Type B pancreatic cell (in vitro differentiated cells): ENCODE data around the gene MAP3K9. TPM values are rescaled to one million over a fixed set of nuclear protein-coding genes. Genes with fewer than 3 reads are reported as not detected.

ENCODE experiments used
- DNase-seq: peaks from one replicate; pipeline ENCODE4 v3.0.0; 2021; ENCODE audit warnings: mixed read lengths; ENCODE audit not compliant: unreplicated experiment; ENCODE audit errors: extremely low spot score
- H3K27ac Mint-ChIP-seq: 2 replicates; pipeline ENCODE4 v1.8.0; 2021; ENCODE audit warnings: mild to moderate bottlenecking, mixed read lengths
- H3K27me3 Mint-ChIP-seq: 2 replicates; pipeline ENCODE4 v1.8.0; 2021; ENCODE audit warnings: mixed read lengths
- H3K36me3 Mint-ChIP-seq: 2 replicates; pipeline ENCODE4 v1.8.0; 2021; ENCODE audit warnings: mixed read lengths
- H3K4me1 Mint-ChIP-seq: one replicate; pipeline ENCODE4 v1.8.0; 2021; ENCODE audit warnings: mixed read lengths; ENCODE audit not compliant: unreplicated experiment
- H3K4me3 Mint-ChIP-seq: 2 replicates; pipeline ENCODE4 v1.8.0; 2021; ENCODE audit warnings: mild to moderate bottlenecking, mixed read lengths
- H3K9me3 Mint-ChIP-seq: 2 replicates; pipeline ENCODE4 v1.8.0; 2021; ENCODE audit warnings: mixed read lengths
- total RNA-seq: library from RNA; stranded (reverse); gene quantifications from 2 replicates; pipeline ENCODE4 v1.2.1, GENCODE V29; 2021; ENCODE audit warnings: low replicate concordance
- TF ChIP-seq, protein P1 (sequence below): fragments of 200-600 bp; sonication (generic); conservative IDR thresholded peaks from 2 replicates; pipeline ENCODE4 v1.5.0; 2021; ENCODE audit warnings: antibody characterized with exemption, mild to moderate bottlenecking

The MAP3K9 gene
- total RNA-seq, 1 donor from 2014 or later: 14.9 TPM

DNA sequence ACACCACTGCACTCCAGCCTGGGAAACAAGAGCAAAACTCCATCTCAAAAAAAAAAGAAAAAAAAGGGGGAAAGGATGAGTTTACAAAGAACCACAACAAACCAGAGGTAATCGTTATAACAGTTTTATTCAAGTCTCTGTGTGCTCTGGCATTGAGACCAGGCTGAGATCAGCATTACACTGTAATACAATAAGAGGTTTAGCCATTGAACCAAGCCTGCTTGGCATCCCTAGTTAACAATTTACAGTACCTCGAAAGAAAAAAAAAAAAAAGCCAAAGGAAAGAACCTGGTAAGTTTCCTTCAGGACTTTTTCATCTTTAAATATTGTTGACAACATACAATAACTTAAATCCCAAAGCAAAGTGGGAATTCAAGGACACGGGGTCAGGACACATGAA lies 86.9 kb downstream of the MAP3K9 start:
- Mint-ChIP-seq H3K9me3 (no peaks in the 10 kb centered on the region), H3K27ac (peak overlapping the region; percentile 70), H3K4me1 (peaks cover 20% of the 10 kb centered on the region), H3K27me3 (no peaks in the 10 kb centered on the region), H3K36me3 (peaks cover 8% of the 10 kb centered on the region), H3K4me3 (no peak overlapping the region)
- TF ChIP-seq, protein P1, sequence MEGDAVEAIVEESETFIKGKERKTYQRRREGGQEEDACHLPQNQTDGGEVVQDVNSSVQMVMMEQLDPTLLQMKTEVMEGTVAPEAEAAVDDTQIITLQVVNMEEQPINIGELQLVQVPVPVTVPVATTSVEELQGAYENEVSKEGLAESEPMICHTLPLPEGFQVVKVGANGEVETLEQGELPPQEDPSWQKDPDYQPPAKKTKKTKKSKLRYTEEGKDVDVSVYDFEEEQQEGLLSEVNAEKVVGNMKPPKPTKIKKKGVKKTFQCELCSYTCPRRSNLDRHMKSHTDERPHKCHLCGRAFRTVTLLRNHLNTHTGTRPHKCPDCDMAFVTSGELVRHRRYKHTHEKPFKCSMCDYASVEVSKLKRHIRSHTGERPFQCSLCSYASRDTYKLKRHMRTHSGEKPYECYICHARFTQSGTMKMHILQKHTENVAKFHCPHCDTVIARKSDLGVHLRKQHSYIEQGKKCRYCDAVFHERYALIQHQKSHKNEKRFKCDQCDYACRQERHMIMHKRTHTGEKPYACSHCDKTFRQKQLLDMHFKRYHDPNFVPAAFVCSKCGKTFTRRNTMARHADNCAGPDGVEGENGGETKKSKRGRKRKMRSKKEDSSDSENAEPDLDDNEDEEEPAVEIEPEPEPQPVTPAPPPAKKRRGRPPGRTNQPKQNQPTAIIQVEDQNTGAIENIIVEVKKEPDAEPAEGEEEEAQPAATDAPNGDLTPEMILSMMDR: no peak
- no peak for DNase-seq

DNA sequence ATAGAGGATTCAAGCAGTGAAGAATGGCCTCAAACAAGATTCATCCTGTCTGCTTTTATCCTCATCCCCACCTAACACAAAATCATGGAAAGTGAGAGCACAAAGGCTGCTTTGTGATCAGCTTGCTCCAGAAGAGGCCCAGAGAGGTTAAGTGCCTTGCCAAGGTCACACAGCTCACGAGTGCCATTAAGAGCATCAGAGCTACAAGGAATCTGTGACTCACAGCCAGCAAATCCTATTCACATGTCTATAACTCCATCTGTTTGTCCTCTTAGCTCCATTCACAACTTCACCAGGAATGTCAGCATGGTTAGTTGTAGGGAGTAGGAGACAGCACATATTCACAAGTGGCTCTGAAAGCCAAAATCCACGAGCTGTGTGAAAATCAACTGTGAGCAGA lies 87.8 kb downstream of the MAP3K9 start:
- Mint-ChIP-seq H3K27ac (peak overlapping the region; percentile 55), H3K27me3 (no peaks in the 10 kb centered on the region), H3K4me1 (peaks cover 19% of the 10 kb centered on the region), H3K36me3 (peaks cover 8% of the 10 kb centered on the region), H3K4me3 (no peak overlapping the region), H3K9me3 (no peaks in the 10 kb centered on the region)
- TF ChIP-seq, protein P1: no peak
- DNase-seq: no peak

DNA sequence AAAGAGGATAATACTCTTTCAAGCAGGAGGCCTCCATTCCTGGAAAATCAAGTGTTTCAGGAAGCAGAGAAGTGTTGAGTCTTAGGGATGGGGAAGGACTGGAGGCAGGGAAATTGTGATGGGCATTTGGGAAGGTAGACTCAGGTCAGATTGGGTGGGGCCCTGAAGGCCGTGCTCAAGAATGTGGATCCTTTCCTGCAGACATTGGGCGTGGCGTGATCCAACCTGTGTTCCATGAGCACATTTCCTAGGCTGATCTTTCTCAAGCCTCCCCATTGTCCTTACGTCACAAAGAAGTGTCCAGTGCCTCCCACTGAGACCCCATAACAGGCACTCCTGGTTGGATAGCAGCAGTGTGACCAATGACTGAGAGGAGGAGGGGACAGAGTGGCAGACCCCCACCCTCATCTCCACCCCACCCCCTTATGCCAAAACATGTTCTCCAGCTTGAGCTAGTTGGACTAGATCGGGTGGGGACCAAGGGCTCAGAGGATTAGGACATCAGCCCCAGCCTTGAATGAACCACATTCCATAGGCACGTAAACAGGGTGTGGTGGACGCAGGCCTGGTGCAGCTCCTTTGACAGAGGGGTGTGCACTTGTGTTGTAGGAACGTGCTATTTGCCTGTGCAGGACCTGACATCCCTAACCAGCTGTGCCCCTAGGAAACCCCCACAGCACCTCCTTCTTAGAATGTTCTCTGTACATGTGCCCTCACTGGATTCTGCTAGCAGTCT lies 90.8 kb downstream of the MAP3K9 start:
- TF ChIP-seq, protein P1: no peak
- no peak for DNase-seq
- Mint-ChIP-seq H3K27ac (peak overlapping the region; percentile 96), H3K4me1 (peaks cover 24% of the 10 kb centered on the region), H3K36me3 (no peaks in the 10 kb centered on the region), H3K9me3 (no peaks in the 10 kb centered on the region), H3K27me3 (no peaks in the 10 kb centered on the region), H3K4me3 (no peak overlapping the region)

DNA sequence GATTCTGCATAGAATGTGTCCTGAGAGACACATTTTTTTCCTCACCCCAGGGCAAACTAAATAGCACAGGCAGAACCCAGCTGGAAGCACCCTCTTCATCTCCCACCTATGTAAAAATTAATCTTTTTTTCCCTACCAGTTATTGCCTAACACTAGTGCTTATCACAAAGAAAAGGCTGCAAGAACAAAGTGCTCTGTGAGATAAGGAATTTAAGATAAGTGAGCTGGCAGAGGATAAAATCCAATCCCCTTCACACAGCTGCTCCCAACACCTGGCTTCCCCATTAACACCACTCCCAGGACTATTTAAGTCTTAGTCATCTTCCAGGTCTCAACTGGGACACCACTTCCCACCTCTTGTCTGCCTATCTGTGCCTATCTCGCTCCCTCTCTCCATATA lies 92.4 kb downstream of the MAP3K9 start:
- H3K27ac Mint-ChIP-seq: peak overlapping the region; percentile 96
- H3K9me3 Mint-ChIP-seq: no peaks in the 10 kb centered on the region
- peaks cover 17% of the 10 kb centered on the region for H3K4me1 Mint-ChIP-seq
- peak overlapping the region; percentile 5 for H3K4me3 Mint-ChIP-seq
- TF ChIP-seq, protein P1: no peak
- H3K27me3 Mint-ChIP-seq: no peaks in the 10 kb centered on the region
- H3K36me3 Mint-ChIP-seq: no peaks in the 10 kb centered on the region
- no peak for DNase-seq

GRCh38 chr14:70716483-70716882 lies 92.8 kb downstream of the MAP3K9 start:
- TF ChIP-seq, protein P1: no peak

More at GRCh38 chr14:70716483-70716882, 92.8 kb downstream of the MAP3K9 start:
- no peaks in the 10 kb centered on the region for H3K36me3 Mint-ChIP-seq
- H3K4me3 Mint-ChIP-seq: no peak overlapping the region
- no peaks in the 10 kb centered on the region for H3K27me3 Mint-ChIP-seq
- H3K4me1 Mint-ChIP-seq: peaks cover 17% of the 10 kb centered on the region
- DNase-seq: no peak
- H3K27ac Mint-ChIP-seq: peak overlapping the region; percentile 96
- no peaks in the 10 kb centered on the region for H3K9me3 Mint-ChIP-seq
